ENCODE results near the gene SH3BP2.
A peak's percentile ranks its signal among the peaks of the same experiment; 100 is the strongest.
"Not testable (repeated sequence)": the region's sequence is repeated elsewhere in the genome, so short reads cannot be mapped to it uniquely, and the experiment has no call there.

The SH3BP2 gene

GRCh38 chr4:2750719-2751605, 41.9 kb upstream of the SH3BP2 start:
- Histone ChIP-seq H3K4me1 (peaks cover 80% of the 10 kb centered on the region), H3K9ac (no peak overlapping the region), H3K4me2 (no peak overlapping the region), H3K9me3 (no peaks in the 10 kb centered on the region), H3K27ac (no peak overlapping the region), H4K20me1 (peaks cover 93% of the 10 kb centered on the region), H3K36me3 (peaks cover 58% of the 10 kb centered on the region), H3K27me3 (no peaks in the 10 kb centered on the region), H3K4me3 (no peak overlapping the region)
- TF ChIP-seq Cebpa-rat (IDR thresholded peaks at IDR 0.05), result no peak

GRCh38 chr4:2753436-2753835, 39.4 kb upstream of the SH3BP2 start:
- H3K9ac ChIP-seq, result no peak overlapping the region
- no peak overlapping the region for H3K27ac ChIP-seq
- H3K27me3 ChIP-seq, result no peaks in the 10 kb centered on the region
- no peak overlapping the region for H3K4me3 ChIP-seq
- H4K20me1 ChIP-seq, result peaks cover 68% of the 10 kb centered on the region
- no peak overlapping the region for H3K4me2 ChIP-seq
- H3K9me3 ChIP-seq, result no peaks in the 10 kb centered on the region
- H3K36me3 ChIP-seq, result peaks cover 44% of the 10 kb centered on the region
- no peak for TF ChIP-seq Cebpa-rat (IDR thresholded peaks at IDR 0.05)
- peaks cover 65% of the 10 kb centered on the region for H3K4me1 ChIP-seq

GRCh38 chr4:2754848-2755819, 37.8 kb upstream of the SH3BP2 start:
- peak overlapping the region; percentile 92 for H3K9ac ChIP-seq
- peak overlapping the region; percentile 82 for H3K4me2 ChIP-seq
- H3K9me3 ChIP-seq, result no peaks in the 10 kb centered on the region
- H4K20me1 ChIP-seq, result peaks cover 51% of the 10 kb centered on the region
- H3K4me1 ChIP-seq, result peaks cover 48% of the 10 kb centered on the region
- TF ChIP-seq Cebpa-rat (IDR thresholded peaks at IDR 0.05), result no peak
- H3K27me3 ChIP-seq, result no peaks in the 10 kb centered on the region
- H3K27ac ChIP-seq, result peak overlapping the region; percentile 89
- peak overlapping the region; percentile 96 for H3K4me3 ChIP-seq
- H3K36me3 ChIP-seq, result peaks cover 34% of the 10 kb centered on the region

- H3K27ac ChIP-seq, result peak within 1 kb of the TSS; percentile 89
- peak within 1 kb of the TSS; percentile 92 for H3K9ac ChIP-seq
- H3K27me3 ChIP-seq, result no peaks in the 10 kb centered on the region
- H3K4me3 ChIP-seq, result peak within 1 kb of the TSS; percentile 96
- TF ChIP-seq Cebpa-rat (IDR thresholded peaks at IDR 0.05), result no peak
- H4K20me1 ChIP-seq, result peaks cover 42% of the 10 kb centered on the region
- no peaks in the 10 kb centered on the region for H3K9me3 ChIP-seq
- H3K4me1 ChIP-seq, result peaks cover 50% of the 10 kb centered on the region
- H3K4me2 ChIP-seq, result peak within 1 kb of the TSS; percentile 82
- peaks cover 24% of the 10 kb centered on the region for H3K36me3 ChIP-seq
These were observed 36.8 kb upstream of the SH3BP2 start, which contains the start of gene TNIP2 for GRCh38 chr4:2755821-2756690. Gene TNIP2 (minus strand): TSS chr4:2756336. CDS start chr4:2756289, 47 bp downstream.

- H3K27ac ChIP-seq, result no peak overlapping the region
- H3K9ac ChIP-seq, result no peak overlapping the region
- peak overlapping the region; percentile 71 for H3K4me2 ChIP-seq
- H3K4me1 ChIP-seq, result peaks cover 46% of the 10 kb centered on the region
- H3K27me3 ChIP-seq, result no peaks in the 10 kb centered on the region
- H3K36me3 ChIP-seq, result peaks cover 19% of the 10 kb centered on the region
- no peak overlapping the region for H3K4me3 ChIP-seq
- TF ChIP-seq Cebpa-rat (IDR thresholded peaks at IDR 0.05), result no peak
- peaks cover 34% of the 10 kb centered on the region for H4K20me1 ChIP-seq
- H3K9me3 ChIP-seq, result no peaks in the 10 kb centered on the region
These were observed 36.1 kb upstream of the SH3BP2 start for GRCh38 chr4:2756691-2757350.

- Histone ChIP-seq H3K9me3 (no peaks in the 10 kb centered on the region), H4K20me1 (peaks cover 28% of the 10 kb centered on the region), H3K27ac (no peak overlapping the region), H3K9ac (no peak overlapping the region), H3K4me1 (peaks cover 42% of the 10 kb centered on the region), H3K36me3 (peaks cover 13% of the 10 kb centered on the region), H3K27me3 (no peaks in the 10 kb centered on the region), H3K4me3 (no peak overlapping the region), H3K4me2 (no peak overlapping the region)
- no peak for TF ChIP-seq Cebpa-rat (IDR thresholded peaks at IDR 0.05)
These were observed 35.5 kb upstream of the SH3BP2 start for GRCh38 chr4:2757426-2757825.

GRCh38 chr4:2761035-2761923, 31.6 kb upstream of the SH3BP2 start:
- H3K4me2 ChIP-seq, result no peak overlapping the region
- H4K20me1 ChIP-seq, result no peaks in the 10 kb centered on the region
- no peak for TF ChIP-seq Cebpa-rat (IDR thresholded peaks at IDR 0.05)

GRCh38 chr4:2762048-2762447, 30.8 kb upstream of the SH3BP2 start:
- Histone ChIP-seq H3K27me3 (peaks cover 6% of the 10 kb centered on the region; the same call in 1 of the 2 replicates), H3K9me3 (peaks cover 9% of the 10 kb centered on the region), H3K4me2 (no peak overlapping the region), H3K27ac (no peak overlapping the region), H3K9ac (no peak overlapping the region), H3K4me1 (peaks cover 24% of the 10 kb centered on the region), H4K20me1 (no peaks in the 10 kb centered on the region), H3K4me3 (no peak overlapping the region), H3K36me3 (no peaks in the 10 kb centered on the region)
- TF ChIP-seq Cebpa-rat (IDR thresholded peaks at IDR 0.05), result no peak

More at GRCh38 chr4:2761035-2761923, 31.6 kb upstream of the SH3BP2 start:
- H3K9ac ChIP-seq, result no peak overlapping the region
- no peak overlapping the region for H3K4me3 ChIP-seq
- peaks cover 31% of the 10 kb centered on the region for H3K4me1 ChIP-seq
- peaks cover 6% of the 10 kb centered on the region for H3K9me3 ChIP-seq
- H3K36me3 ChIP-seq, result no peaks in the 10 kb centered on the region
- peaks cover 6% of the 10 kb centered on the region; the same call in 1 of the 2 replicates for H3K27me3 ChIP-seq
- no peak overlapping the region for H3K27ac ChIP-seq

GRCh38 chr4:2762486-2763370, 30.2 kb upstream of the SH3BP2 start:
- H3K36me3 ChIP-seq, H3K27ac ChIP-seq, H3K4me2 ChIP-seq: not testable (repeated sequence)

More at GRCh38 chr4:2762486-2763370, 30.2 kb upstream of the SH3BP2 start:
- H3K4me3 ChIP-seq, H3K9ac ChIP-seq, H3K27me3 ChIP-seq, H4K20me1 ChIP-seq, H3K9me3 ChIP-seq: not testable (repeated sequence)
- H3K4me1 ChIP-seq, result peaks cover 21% of the 10 kb centered on the region

All from BLaER1 (cell line).